Stimulated activated CD8-positive, alpha-beta memory T cell treated with anti-CD3 and anti-CD28 coated beads, Interleukin-12 subunit alpha, Interleukin-12 subunit beta, amount 100 ng/mL, for 1 hour (primary cell): ENCODE measurements around the gene NFX1.

ENCODE experiments used
- DNase-seq: peaks from one replicate; pipeline ENCODE4 v3.0.0-alpha.2; 2020; ENCODE audit warnings: low read depth

The NFX1 gene

DNA sequence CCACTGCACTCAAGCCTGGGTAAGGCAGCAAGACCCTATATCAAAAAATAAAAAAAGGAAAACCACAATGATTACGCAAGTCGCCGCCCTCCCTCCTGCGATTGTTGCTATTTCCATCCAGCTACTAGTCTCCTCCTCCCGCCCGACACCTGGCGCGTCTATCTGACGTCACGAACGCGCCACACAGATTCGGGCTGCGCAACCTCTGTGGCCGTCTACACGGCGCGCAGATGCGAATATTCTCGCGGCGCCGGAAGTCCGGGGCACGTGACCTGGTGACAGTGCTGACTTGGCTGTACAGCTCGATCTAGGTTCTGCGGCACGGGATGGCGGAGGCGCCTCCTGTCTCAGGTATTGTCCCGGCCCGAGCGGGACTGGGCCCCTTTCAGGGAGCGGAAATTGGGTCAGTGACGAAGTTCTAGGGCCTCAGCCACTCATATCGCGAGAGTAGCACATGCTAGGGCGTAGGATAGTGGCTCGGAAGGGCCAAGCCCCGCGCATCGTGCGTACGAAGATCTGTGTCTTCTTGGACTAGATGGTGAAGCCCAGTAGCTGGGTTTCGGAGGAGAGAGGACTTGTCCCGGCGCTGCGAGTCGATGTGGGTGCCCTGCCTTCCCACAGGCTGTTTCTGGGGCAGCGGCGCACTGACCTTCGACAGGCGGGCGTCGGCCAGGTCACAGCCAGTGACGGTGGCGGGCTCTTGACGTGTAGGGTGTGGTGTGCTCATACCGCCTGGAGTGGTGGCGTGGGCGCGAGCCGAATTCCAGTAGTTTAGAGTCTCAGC is at the start of gene NFX1:
NFX1 (plus strand) TSS at position 270 of the 784 bp plus-strand sequence; CDS start at position 327, 57 bp downstream.
- peak; percentile 97 for DNase-seq

DNA sequence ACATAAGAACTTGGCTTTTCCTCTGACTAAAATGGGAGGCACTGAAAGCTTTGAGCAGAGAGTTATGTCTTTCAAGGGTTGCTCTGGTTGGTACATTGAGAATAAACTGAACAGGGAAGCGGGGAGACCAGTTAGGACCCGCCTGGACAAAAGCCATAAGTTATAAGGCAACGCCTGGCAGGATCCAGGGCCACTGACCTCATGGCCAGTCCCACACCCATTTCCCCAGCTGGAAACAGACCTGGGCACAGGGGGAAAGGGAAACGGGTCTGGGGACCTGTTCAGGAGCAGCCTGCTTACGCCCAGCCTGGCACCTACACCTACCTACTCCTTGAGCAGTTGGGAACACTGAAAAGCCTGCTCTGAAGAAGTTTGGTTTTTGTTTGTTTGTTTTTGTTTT is 49.0 kb upstream of the NFX1 start:
- no peak for DNase-seq

DNA sequence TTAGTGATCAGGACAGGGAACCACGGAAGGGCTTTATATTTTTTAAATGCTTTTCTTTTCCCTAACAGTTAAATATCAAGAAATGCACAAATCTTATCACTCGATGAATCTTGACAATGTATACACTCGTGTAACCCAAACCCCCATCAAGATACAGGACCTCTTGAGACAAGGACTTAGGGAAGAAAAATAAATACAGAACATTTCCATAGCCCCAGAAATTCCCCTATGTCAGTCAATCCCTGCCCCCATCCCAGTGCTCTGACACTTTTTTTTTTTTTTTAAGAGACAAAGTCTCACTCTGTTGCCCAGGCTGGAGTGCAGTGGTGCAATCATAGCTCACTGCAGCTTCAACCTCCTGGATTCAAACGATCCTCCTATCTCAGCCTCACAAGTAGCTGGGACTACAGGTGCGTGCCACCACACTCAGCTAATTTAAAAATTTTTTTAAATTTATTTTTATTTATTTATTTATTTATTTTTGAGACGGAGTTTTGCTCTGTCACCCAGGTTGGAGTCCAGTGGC is 47.6 kb upstream of the NFX1 start:
- DNase-seq: no peak

DNA sequence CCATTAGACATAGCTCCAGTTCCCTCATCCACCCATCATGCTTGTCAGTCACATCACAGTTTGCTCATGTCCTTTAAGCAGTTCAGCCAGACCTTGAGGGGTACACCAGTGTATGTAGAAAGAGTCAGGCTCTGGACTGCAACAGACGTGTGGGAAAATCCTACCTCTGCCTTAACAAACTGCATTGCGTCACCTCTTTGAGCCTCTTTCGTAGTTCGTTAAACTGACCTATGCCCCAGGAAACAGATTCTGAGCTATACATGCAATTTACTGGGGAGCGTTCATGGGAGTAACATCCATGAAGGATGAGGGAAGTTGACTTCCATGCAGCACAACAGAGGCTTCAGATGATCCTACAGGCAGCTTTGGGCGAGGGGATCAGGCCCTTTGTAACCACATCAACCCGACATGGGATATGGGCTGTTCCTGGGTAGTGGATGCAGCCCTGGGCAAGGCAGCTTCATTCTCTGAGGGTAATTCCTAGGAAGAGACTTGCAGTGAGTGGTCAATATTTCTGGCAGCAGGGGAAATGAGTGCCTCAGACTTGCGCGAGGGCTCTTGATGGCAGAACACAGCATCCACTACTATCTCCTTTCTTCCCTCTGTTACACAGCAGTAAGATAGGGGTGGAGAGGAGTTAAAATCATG is 46.1 kb upstream of the NFX1 start:
- DNase-seq: no peak

DNA sequence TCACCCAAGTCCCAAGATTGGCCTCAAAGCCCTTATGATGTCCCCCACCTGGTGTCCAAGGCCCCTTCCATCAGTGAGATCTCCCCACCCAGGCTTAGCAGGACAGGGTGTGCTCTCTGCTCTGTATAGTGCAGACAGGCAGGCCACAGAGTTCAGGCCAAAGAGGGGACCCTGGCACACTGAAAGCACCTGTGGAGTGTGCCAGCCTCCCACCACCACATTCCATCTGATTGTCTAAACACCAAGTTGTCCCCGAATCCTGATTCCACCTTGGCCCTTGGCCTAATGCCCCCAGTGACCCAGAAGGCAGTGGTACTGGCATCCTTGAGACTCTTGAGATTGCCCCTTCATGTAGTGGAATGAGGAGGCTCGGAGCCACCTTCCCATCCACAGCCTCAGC is 45.0 kb upstream of the NFX1 start:
- no peak for DNase-seq

DNA sequence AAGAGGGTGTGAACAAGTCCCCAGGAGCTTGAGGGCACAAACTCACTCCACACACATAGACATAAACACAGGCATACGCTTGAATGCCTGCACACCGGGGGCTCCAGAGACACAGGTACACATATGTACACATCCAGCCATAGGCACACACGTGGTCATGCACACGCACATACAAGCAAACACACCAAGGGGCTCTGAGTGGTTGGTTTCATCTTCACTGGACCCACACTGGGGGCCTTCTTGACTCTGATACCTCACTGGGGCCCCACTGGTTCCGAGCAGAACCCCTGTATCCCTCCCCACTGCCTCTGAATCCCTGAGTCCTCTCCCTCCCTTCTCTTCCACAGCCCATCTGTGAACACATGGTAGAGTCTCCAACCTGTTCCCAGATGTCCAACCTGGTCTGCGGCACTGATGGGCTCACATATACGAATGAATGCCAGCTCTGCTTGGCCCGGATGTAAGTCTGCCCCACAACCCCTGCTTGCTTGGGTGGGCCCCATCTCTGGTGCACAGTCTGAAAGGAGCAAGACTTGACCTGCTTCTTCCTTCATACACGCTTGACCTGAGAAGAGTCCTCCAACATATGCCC is 44.0 kb upstream of the NFX1 start:
- DNase-seq: no peak

DNA sequence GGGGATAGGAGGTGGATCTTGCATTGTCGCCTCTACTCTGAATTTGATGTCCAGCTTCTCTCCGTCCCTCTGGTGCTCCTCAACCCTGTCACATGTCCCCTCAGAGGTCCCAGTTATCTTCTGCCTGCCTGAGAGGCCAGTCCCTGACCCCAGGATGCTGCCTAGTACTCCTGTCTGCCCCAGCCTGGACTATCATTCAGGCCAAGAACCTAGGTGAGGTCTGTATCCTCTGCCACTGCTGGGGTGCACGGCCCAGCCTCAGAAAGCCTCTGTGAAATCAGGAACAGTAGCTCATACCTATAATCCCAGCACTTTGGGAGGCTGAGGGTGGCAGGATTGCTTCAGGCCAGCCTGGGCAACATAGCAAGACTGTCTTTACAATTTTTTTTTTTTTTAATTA is 41.7 kb upstream of the NFX1 start:
- DNase-seq: no peak

DNA sequence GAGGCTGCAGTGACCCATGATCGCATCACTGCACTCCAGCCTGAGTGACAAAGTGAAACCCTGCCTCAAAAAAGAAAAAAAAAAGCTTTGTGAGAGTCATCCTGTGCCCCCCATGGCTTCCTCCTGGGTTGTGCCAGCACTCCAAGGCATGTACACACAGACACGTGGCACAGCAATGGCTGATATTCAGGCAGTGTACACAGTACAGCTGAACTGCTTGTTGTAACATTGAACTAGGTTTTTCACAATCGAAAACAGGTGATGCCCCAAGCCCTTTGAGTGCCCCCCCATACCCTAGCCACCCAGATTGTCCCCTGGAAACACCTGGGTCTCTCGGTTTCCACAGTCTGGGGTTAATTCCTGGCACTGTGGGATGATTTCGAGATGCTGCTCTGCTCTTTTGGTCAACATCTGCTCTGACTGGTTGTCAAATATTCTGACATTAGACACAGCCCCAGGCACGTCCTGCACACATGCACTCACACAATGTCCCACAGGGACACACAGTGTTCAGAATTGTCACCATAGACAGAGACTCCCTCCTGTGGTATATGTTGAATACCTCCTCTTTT is 41.1 kb upstream of the NFX1 start:
- no peak for DNase-seq

DNA sequence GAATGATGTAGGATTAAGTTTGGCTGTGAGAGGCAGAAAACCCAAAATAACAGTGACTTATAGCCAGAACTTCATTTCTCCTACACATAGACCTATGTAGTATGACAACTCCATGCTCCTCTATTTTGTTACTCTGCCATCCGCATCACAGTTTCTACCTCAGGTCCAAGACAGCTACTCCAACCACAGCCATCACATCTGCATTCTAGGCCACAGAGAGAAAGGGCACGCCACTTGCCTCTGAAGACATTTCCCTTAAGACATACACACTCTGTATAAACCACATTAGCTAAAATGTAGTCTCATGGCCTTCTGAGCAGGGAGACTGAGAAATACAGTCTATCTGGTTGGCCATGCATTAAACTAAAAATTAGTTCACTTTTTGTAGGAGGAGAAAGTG is 40.3 kb upstream of the NFX1 start:
- no peak for DNase-seq

DNA sequence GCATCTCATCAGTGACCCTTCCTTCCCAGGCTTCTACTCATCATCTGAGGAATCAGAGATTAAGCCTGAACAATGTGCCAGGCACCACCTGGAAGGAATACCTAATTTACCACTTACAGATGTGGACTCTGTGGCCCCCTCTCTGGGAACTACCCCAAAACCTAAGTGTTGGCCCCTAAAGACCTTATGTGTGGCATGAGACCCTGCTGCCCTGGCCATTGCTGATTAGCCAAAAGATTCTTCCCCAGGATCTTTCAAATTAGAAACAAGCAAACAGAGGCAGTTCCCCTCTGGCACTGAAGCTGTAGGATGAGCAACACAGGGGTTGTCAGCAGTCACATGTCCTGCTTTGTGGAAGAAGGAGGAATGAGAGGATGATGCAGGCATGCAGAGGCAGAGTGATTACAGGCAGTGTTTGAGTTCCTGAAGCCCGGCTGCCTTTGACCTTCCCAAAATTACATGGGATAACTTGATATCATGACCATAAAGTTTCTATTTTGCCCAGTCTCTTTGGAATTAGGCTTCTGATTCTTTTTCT is 39.8 kb upstream of the NFX1 start:
- DNase-seq: no peak

DNA sequence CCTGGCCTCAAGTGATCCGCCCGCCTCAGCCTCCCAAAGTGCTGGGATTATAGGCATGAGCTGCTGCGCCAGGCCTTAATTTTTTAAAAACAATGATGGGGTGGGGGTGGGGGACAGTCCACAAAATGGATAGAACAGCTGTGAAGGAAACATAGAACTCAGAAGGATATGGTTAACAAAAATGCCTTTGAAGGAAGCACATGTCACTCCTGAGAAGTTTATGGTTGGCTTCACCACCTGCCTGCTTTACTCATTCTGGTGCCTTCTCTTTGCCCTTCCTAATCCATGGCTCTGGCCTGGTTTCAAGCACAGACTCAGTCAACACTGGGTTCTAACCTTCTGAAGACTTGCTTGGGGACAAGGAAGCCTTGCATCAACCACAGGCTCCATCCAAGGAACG is 36.1 kb upstream of the NFX1 start:
- DNase-seq: no peak

DNA sequence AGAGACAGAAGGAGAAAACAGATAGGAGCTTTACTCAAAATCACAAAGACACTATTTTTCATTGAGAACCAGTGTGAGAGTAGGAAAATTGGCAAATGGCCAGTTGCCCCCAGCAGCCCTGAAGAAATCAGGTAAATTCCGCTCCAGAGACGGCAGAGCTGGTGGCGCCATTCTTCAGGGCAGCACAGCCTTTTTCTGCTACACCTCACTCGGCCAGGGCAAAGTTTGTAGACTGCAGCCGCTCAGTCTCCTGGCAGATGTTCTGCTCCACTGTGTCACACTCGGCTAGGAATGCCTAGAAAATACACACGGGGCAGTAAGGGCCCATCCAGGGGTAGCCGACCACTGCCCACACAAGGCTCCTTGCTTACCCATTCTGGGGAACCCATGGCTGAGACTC is 35.3 kb upstream of the NFX1 start:
- no peak for DNase-seq

DNA sequence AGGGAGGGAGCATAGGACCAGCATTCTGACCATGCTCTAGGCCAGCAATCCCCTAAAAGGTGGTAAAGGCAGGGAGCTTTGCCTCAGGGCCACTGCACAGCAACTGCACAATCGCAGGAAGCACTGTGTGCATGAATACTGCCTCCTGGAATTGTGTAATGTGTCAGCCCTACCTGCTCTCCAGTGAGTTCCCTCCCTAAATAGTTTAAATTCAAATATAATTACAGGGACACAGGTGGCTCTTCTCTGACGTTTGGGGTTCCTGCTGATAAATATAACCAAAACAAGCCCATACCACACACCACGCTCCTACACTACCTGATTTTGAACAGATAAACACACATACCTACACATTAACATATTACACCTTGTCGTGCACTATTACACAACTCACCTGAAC is 34.8 kb upstream of the NFX1 start:
- DNase-seq: no peak

DNA sequence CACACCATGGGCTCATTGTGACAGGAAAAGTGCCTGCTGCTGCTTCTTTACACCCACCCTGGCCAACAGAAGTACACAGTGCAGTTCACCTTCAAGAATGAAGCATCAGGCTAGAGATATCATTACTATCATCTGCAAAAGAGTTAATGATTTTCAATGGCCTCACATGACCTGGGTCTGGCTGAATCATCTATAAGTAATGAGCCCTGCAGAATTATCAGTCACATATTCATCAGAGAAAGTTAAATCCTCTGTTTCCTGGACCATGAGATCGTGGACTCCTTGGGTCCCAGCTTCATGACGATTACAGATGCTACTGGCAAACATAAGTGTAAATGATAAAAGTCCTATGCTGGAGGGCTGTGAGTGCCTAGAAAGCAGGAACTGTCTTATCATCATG is 34.1 kb upstream of the NFX1 start:
- no peak for DNase-seq

DNA sequence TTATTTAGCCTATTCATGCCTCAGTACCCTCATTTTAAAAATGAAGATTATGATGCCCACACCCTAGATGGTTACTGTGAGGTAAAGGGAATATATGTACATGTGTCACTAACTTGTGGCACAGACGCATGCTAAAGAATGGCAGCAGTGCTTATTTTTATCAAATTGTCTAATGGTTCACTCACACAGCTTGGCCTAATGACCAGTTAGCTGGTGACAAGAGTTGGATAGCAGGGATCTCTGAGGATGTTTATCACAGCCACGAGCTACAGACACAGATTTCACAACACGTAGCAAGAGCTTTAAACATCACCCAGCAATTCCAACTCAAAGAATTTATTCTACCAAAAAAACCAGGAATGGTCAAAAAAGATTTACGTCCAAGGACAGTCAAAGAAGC is 33.0 kb upstream of the NFX1 start:
- DNase-seq: no peak

DNA sequence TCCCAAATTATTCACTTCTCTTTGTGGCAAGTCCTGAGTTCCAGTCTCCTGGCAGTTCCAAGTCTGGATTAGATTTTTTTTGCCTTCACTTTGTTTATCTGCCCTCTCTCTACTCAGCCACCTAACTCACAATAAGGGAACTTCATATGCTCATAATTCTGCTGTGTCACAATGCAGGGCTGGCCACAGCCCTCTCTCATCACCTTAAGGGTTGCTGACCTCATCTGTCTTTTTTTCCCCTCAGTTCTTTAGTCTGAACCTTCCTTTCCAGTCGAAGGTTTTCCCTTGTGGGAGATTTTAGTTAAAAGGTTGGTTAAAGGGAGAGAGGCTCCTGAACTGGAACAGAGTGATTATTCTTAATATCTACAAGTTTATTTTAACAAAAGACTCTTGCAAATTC is 29.9 kb upstream of the NFX1 start:
- no peak for DNase-seq

DNA sequence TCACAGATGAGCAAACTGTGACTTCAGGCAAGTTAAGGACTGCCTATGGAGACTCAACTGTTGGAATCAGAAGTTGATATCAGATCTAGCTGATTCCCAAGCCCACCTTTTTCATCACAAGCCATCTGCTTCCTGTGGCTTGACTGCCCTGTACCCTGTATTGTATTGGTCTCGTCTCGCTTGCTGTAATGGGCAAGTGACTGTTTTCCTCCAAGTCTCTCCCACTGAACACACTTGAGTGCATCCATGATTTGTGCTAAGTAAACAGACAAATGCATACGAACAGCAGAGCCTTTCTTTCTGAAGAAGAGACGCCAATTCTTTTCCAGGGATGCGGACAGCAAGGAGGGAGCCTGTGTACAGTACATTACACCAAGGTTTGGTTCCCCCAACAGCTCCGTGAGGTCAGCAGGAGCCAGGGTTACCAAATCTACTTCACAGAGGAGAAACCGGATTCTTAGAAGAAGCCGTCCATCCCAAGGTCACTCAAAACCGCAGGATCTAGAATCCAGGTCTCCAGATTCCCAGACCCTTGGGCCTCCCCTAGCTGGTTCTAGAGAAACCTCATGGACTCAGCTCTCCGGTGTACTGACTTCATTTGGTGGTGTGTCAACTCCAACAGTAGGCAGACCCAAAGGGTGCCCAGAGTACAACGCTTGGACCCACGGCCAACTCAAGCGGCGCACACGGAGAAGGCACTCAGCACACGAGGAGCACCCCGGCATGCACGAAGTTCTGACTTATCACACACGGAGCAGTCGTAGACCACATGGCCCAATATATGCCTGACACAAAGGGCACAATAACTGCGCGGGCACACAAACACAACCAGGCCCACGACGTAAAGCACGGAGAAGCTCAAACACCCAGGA is 26.9 kb upstream of the NFX1 start:
- DNase-seq: no peak

DNA sequence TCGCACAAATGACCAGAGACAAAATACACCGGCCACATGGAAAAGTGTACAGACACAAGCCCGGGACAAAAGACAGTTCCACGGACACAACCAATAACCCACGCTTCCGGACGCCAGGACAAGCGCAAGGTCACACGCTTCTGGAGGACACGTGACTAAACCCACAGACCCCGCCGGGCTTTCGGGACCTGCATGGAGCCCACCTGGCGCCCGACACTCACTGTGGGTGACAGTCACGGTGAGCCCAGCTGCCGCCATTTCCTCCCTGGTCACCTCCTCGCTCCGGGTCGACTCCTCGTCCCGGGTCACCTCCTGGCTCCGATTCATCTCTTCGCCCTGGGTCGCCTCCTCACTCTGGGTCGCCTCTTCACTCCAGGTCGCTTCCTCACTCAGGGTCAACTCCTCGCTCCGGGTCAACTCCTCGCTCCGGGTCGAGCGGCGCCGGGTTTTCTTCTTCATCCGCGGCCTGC is 26.3 kb upstream of the NFX1 start:
- DNase-seq: no peak

DNA sequence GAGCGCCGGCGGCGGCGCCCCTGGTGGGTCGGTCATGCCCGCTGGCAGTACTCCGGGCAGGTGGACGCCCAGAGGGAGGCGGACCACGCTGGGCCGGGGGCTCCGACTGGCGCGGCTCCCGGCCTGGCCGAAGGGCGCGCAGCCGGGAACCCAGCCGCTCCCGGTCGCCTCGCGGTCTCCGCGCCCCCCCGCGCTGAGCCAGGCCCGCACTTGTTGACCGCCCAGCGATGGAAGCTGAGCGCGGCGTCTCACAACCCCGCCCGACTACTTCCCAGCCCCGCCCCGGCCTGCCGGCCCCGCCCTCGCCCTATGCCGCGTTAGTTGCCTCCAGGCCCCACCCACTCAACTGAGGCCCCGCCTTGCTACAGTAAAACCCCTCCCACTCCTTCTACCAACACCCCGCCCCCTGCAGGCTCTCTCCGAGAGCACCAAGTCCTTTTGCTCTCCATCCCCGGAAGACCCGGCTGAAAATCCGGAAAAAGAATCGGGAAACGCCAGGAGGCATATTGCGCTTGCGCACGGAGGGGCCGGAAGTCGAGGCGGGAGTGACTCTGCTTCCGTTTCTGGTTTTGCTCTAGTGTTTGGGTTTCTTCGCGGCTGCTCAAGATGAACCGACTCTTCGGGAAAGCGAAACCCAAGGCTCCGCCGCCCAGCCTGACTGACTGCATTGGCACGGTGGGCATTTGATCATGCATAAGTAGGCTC is 25.7 kb upstream of the NFX1 start, which contains the start of the genes BAG1 and CHMP5:
BAG1 (minus strand) TSS at position 236 of the 705 bp plus-strand sequence.
CHMP5 (plus strand) TSS at position 577 of the 705 bp plus-strand sequence; CDS start at position 607, 30 bp downstream.
- DNase-seq: peak; percentile 99

DNA sequence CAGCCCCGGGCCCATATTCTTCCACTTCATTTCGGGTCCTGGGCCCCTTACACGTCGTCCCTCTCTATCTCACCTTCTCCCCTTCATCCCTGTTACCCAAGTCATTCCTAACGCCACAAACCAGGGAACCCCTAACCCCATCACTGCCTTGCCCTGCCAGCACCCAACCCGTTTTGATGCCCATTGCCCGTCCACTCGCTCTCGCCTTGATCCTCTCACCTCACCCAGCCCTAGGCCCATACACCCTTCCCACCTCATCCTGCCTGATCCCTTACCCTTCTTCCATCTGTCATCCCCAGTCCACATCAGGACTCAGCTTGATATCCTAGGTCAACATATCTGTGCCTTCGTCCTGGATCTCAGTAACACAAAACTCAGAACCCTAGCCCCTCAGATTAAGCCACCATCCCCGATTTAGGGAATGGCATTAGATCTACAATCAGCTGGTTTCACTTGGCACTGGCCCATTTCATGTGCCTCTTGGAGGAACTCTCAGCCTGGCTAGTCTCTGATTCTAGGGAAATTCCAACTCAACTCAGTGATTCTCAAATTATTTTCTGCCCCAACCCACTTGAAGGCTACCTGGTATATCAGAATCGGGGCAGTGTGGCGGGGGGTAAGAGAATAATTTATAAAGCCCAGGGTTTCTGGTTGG is 25.0 kb upstream of the NFX1 start:
- DNase-seq: no peak
